Measurements from ENCODE around the gene MYBPC2. TPM values are rescaled to one million over a fixed set of nuclear protein-coding genes. Genes with fewer than 3 reads are reported as not detected.

Gene MYBPC2
- total and polyA plus RNA-seq, 2 donors (not counting 3 experiments of a cell fraction or from before 2014, with no cell fraction given): 0.03 TPM; not detected in 1

- BruUV-seq (replicated peaks): no TSS peak
- no peak overlapping the region for H3K27ac ChIP-seq (ENCODE audit: insufficient read depth, low read depth, low read length)
- CTCF ChIA-PET: interaction anchor here (0.9 to 2.5 kb wide), 8 partner anchors 13 to 82 kb away, joined by 3 to 12 read pairs (median 4); partner anchors contain the start of gene KCNC3
These were observed 49.5 kb upstream of the MYBPC2 start for GRCh38 chr19:50383001-50383851.

More at GRCh38 chr19:50383001-50383851, 49.5 kb upstream of the MYBPC2 start:
- DNase-seq (ENCODE audit: low read depth, low spot score) (peak; percentile 8), FAIRE-seq (peak; percentile 64)
- intact Hi-C loops (cut with micrococcal nuclease): no loop called here
- H3K4me2 ChIP-seq (ENCODE audit: insufficient read depth, low read length): peak overlapping the region; percentile 39
- no peaks in the 10 kb centered on the region for H3K9me3 ChIP-seq (replicated peaks; ENCODE audit: control insufficient read depth, insufficient read depth, low read length)
- dilution Hi-C loops (cut with MboI; ENCODE audit: extremely low pct_ligation_motif_present, low sequenced_read_pairs): no loop called here
- peaks cover 16% of the 10 kb centered on the region for H3K4me1 ChIP-seq (ENCODE audit: control insufficient read depth, extremely low read depth, insufficient read depth, low read length)
- TF ChIP-seq FOS (IDR thresholded peaks at IDR 0.05; ENCODE audit: borderline replicate concordance, insufficient read depth, low read length) (no peak), MAX (IDR thresholded peaks at IDR 0.05; ENCODE audit: insufficient read depth, insufficient read length) (no peak), EZH2 (IDR thresholded peaks at IDR 0.05; ENCODE audit: borderline replicate concordance, low read depth, low read length, severe bottlenecking) (no peak), MYC (IDR thresholded peaks at IDR 0.05; ENCODE audit: low read depth, low read length) (no peak)
- H3K27me3 ChIP-seq (ENCODE audit: control insufficient read depth in 2 of 2, insufficient read depth in 2 of 2, low read length in 2 of 2): no peaks in the 10 kb centered on the region
- POLR2A ChIA-PET: no interaction called here
- H3K36me3 ChIP-seq (ENCODE audit: control insufficient read depth in 2 of 2, extremely low read depth in 1 of 2, insufficient read depth in 2 of 2, low read length in 2 of 2): peaks cover 5 to 30% of the 10 kb centered on the region in 2 experiments
- peak overlapping the region; percentile 5 for H2AFZ ChIP-seq (ENCODE audit: low read depth, low read length)
- peak overlapping the region; percentile 11 for H3K9ac ChIP-seq (replicated peaks; ENCODE audit: extremely low read depth, insufficient read depth, low read length)
- H4K20me1 ChIP-seq (replicated peaks; ENCODE audit: control insufficient read depth, extremely low read depth, insufficient read depth, low read length): no peaks in the 10 kb centered on the region
- peaks cover 26% of the 10 kb centered on the region for H3K79me2 ChIP-seq (ENCODE audit: control insufficient read depth, insufficient read depth, low read length)
- H3K9me1 ChIP-seq (replicated peaks; ENCODE audit: control insufficient read depth, extremely low read depth, insufficient read depth, low read length): no peaks in the 10 kb centered on the region
- H3K4me3 ChIP-seq (replicated peaks in 1 of 3; ENCODE audit: insufficient read depth in 1 of 3, low read depth in 1 of 3, low read length in 3 of 3): peak overlapping the region in 2 of 3 experiments; percentile 6 to 71
